Renal cortex interstitium (tissue), 15 donors: ENCODE measurements around the gene NUTM2E. TPM values are rescaled to one million over a fixed set of nuclear protein-coding genes. Genes with fewer than 3 reads are reported as not detected.
"Not testable (repeated sequence)": the region's sequence is repeated elsewhere in the genome, so short reads cannot be mapped to it uniquely, and the experiment has no call there.

Source experiments
- DNase-seq, 11 donors: peaks; one replicate each; pipeline ENCODE4 v3.0.0-alpha.2; 2013; ENCODE audit warnings: low read depth in 9 of 11, low spot score in 4 of 11; ENCODE audit errors: extremely low read depth in 1 of 11
- long read RNA-seq, 16 experiments: transcript quantifications; one replicate each; lab custom pipeline, GENCODE V29; 2026
- polyA plus RNA-seq, 3 donors: library from polyadenylated mRNA; unstranded; fragments of 120-200 nt; gene quantifications; one replicate each; pipeline ENCODE4 v1.2.1, GENCODE V29; 2013; ENCODE audit not compliant: insufficient read length in 3 of 3

The NUTM2E gene, protein sequence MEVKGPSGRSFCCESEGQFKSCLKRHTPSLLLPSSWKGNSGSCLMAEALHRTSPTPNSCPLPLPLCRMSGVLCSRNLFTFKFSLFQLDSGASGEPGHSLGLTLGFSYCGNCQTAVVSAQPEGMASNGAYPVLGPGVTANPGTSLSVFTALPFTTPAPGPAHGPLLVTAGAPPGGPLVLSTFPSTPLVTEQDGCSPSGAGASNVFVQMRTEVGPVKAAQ (N-terminal part only)
- under 1 TPM; 0.51 to 0.59 (median 0.56) TPM for polyA plus RNA-seq
- long read RNA-seq, donor 1 = 0 reads
- long read RNA-seq, donor 2 = 0 reads
- long read RNA-seq, donor 3 = 0 reads
- long read RNA-seq, donor 4 = 0 reads
- long read RNA-seq, donor 5 = 0 reads
- long read RNA-seq, donor 6 = 0 reads
- long read RNA-seq, donor 7 = 0 reads
- long read RNA-seq, donor 8 = 0 reads
- long read RNA-seq, donor 9 = 0 reads
- long read RNA-seq, donor 10 = 0 reads
- long read RNA-seq, donor 11 = 0 reads
- long read RNA-seq, donor 12 = 0 reads
- long read RNA-seq, donor 13 = 0 reads
- long read RNA-seq, donor 14 = 0 reads
- long read RNA-seq, donor 15 = 0 reads
- long read RNA-seq, donor 16, partial matches to known transcripts = 10 of 10 reads
- long read RNA-seq, donor 16, other reads (novel, unspliced or antisense) = 0 of 10 reads

GRCh38 chr10:79826496-79827215 is at the start of gene NUTM2E:
TSS of gene NUTM2E (plus strand) at chr10:79826739. CDS start at chr10:79841741, 15,002 bp downstream.
- peak; percentile 24 to 67 (median 53) for DNase-seq

- not testable (repeated sequence) for DNase-seq
Measured at GRCh38 chr10:79777997-79778396, 48.5 kb upstream of the NUTM2E start.

DNA sequence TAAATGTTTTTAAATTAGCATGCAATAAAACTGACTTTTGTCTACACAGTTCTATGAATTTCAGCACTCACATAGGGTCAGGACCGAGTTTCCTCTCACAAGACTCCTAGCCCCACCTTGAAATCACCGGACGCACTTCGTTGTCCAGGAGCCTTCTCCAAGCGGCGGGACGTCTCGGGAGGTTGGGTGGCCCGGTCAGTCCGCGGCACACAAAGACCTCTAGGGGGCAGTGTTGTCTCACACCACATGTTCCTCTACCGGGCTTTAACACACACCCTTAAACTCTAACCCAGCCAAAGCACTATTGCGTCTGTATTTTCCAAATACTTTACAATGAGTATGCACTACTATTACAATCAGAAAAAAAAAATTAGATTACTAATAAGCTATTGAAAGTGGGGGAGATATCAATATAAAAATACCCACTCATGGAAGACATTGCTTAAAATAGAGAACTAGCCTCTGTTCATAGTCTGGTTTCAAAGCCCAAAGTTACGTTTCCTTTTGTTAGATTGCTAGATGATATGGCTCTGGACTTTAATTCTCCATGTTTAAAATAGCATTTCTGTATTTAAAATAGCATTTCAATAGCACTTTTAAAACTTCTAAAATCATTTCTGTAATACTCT is 47.1 kb upstream of the NUTM2E start:
- DNase-seq = peak; percentile 26 to 64 (median 53)

- not testable (repeated sequence) for DNase-seq
Measured at GRCh38 chr10:79779992-79780391, 46.5 kb upstream of the NUTM2E start.

GRCh38 chr10:79781584-79781983 is 45.0 kb upstream of the NUTM2E start:
- not testable (repeated sequence) for DNase-seq

- not testable (repeated sequence) for DNase-seq
Measured at GRCh38 chr10:79787455-79787952, 39.0 kb upstream of the NUTM2E start.

DNA sequence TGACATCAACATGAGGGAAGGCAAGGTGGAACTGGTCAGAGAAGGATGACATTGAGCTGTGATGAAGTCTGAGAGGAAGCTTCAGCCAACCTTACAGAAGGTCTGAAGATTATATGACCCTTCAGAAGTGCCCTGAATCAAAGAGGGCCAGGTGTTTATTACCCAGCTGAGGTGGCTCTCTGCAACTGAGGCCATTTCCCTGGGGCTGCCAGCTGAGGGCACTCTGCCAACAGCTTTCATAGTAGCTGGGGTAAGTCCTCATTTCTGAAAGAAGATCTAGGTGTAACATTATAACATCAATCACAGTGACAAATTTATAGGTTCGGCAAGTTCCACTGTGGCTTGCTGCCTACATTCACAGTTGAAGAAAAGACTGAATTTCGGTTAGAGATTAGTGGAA is 37.2 kb upstream of the NUTM2E start:
- not testable (repeated sequence) for DNase-seq

GRCh38 chr10:79791906-79792517 is 34.5 kb upstream of the NUTM2E start:
- DNase-seq = not testable (repeated sequence)

DNA sequence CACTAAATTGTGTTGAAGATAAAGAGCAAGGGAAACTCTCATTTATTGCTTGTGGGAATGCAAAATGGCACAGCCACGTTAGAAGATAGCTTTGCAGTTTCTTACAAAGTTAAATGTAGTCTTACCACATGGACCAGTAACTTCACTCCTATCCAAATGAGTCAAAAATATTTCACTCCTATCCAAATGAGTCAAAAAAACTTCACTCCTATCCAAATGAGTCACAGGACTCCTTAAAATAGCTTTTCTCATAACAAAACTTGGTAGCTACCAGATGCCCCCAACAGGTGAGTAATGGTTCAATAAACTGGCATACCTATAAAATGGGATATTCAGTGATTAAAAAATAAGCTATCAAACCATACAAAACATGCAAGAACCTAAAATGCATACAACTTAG is 27.2 kb upstream of the NUTM2E start:
- not testable (repeated sequence) for DNase-seq

- not testable (repeated sequence) for DNase-seq
Measured at GRCh38 chr10:79805857-79806256, 20.7 kb upstream of the NUTM2E start.

- DNase-seq = not testable (repeated sequence)
Measured at GRCh38 chr10:79811895-79812294, 14.6 kb upstream of the NUTM2E start.

DNA sequence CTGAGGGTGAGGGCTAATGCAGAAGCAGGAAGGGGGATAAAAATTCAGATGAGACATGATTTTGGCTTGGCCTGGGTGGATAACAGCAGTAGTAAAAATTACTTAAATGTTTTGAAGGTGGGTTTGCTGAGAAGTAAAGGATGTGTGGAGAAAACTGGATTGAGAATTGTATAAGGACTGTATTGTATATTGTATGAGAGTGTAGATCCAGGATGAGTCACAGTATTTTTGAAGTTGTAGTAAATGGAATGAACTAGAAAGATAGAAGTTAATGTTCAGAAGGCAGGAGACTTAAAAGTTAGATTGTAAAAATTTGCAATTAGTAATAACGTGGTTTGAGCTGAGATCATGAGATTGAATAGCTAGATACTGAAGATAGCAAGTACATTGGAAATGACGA is 10.2 kb upstream of the NUTM2E start:
- DNase-seq = not testable (repeated sequence)

DNA sequence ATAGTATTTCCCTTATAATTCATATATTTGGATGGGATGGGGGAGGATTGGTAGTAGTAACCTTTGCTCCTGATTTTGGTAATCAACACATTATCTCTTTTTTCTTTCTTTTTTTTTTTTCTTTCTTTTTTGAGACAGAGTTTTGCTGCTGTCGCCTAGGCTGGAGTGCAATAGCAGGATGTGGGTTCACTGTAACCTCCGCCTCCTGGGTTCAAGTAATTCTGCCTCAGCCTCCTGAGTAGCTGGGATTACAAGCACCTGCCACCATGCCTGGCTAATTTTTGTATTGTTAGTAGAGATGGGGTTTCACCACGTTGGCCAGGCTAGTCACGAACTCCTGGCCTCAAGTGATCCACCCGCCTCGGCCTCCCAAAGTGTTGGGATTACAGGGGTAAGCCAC is 3.2 kb upstream of the NUTM2E start:
- DNase-seq = not testable (repeated sequence)

DNA sequence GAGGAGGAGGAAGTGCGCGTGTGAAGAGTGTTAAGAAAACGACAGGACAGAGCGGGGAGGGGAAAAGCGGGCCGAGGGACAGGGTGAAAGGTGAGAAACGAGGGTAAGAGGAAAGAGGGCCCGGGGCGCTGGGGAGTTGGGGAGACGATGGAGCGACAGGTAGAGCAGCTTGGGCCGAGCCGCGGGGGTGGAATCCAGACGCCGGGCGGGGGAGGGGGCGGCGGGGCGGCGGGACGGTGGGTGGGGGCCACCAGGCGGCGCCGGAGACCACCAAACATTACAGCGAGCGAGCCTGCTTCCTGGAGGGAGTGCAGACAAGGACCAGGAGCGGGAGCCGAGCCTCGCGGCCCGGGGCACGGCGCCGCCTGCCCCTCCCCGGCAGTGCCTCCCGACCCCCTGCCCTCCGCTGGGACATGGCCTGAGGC is 940 bp upstream of the NUTM2E start:
- not testable (repeated sequence) for DNase-seq

GRCh38 chr10:79826131-79826495 is 426 bp upstream of the NUTM2E start:
- DNase-seq = peak in 2 of 11 donors; percentile 0 to 10

DNA sequence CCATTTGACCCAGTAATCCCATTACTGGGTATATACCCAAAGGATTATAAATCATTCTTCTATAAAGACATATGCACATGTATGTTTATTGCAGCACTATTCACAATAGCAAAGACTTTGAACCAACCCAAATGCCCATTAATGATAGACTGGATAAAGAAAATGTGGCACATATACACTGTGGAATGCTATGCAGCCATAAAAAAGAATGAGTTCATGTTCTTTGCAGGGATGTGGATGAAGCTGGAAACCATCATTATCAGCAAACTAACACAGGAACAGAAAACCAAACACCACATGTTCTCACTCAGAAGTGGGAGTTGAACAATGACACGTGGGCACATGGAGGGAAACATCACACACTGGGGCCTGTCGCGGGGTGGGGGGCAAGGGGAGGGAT is 7.3 kb downstream of the NUTM2E start:
- DNase-seq = not testable (repeated sequence)

DNA sequence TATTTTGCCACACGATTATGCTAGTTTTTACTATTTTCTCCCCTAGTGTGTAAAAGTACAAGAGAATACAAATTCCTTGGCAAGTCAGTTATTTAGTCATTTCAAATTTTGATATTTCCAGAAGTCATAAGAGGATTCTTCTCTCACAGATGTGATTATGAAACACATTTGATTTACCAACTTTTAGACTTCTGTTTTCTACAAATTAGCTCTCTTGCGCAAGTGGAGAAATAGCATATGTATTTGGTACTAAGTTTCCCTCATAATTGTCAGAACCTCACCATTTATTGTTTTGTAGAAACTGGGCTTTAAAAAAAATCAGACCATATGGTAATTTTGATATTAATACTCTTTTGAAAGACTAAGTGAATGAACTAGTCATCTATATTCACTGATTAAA is 9.4 kb downstream of the NUTM2E start:
- DNase-seq = not testable (repeated sequence)

DNA sequence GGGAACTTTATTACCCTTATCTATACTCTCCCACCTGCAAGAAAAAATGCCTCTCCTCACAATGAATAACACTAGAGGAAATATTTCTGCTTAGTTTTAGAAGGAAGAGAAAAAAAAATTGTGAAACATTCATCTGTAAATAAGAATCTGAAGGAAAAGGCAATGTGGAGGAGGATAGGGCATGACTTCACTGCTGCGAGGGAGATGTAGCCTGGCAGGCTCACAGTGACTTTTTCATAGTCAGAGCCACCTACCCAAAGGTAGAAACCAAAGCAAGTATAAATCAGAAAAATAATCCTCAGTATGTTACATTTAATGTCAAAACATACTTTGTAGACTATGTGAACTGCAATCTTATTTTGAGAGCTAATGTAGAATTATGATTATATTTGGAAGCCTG is 10.4 kb downstream of the NUTM2E start:
- DNase-seq = not testable (repeated sequence)

DNA sequence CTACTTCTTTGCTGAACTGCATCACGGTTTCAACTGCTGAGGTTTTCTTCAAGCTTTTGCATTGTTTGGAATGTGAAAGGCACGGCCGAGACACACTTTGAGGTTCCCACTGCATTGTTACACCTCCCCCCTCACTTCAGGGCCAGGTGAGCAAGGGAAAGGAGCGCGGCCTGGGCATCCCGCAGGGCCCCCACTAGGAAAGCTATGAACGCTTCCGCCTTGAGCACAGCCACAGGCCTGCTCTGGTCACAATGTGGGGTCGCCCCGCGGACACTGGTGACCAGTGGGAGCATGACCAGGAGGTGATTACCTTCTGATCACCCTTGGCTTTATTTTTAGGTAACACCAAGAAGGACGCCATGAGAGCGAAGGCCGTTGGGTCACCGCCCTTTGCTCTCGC is 11.9 kb downstream of the NUTM2E start:
- DNase-seq = not testable (repeated sequence)
